HepG2 (cell line): ENCODE results near the gene FRK. TPM values are rescaled to one million over a fixed set of nuclear protein-coding genes. Genes with fewer than 3 reads are reported as not detected.

Experiments
- GATAD2A ChIP-seq: IDR thresholded peaks from 2 replicates; pipeline ENCODE4 v1.6.1; 2016
- KDM3A ChIP-seq: IDR thresholded peaks from 2 replicates; pipeline ENCODE4 v1.6.1; 2018; ENCODE audit warnings: low read depth, missing compliant biosample characterization
- KDM5A ChIP-seq: fragments of 200-600 bp; sonication (generic); IDR thresholded peaks from 2 replicates; pipeline ENCODE4 v1.7.0; 2018; ENCODE audit warnings: antibody characterized with exemption, mild to moderate bottlenecking, low read length, borderline replicate concordance
- KLF12 ChIP-seq: sonication (generic); formaldehyde crosslinking; IDR thresholded peaks from 2 replicates; pipeline ENCODE4 v1.4.0; 2020; ENCODE audit warnings: missing genetic modification reagents, borderline replicate concordance
- KLF6 ChIP-seq: IDR thresholded peaks from 2 replicates; pipeline ENCODE4 v1.8.0; 2016; ENCODE audit warnings: missing biosample characterization, missing genetic modification reagents
- MXD4 ChIP-seq: IDR thresholded peaks from 2 replicates; pipeline ENCODE4 v1.6.1; 2016; ENCODE audit warnings: mild to moderate bottlenecking, missing biosample characterization, missing genetic modification reagents
- NR2F1 ChIP-seq, 2 experiments: fragments of 450-650 bp in 1 of 2; formaldehyde crosslinking in 1 of 2; IDR thresholded peaks; 2 replicates each; pipeline versions ENCODE4 v1.5.0 to v1.6.1; 2016 to 2020; ENCODE audit warnings: mild to moderate bottlenecking in 1 of 2, missing compliant biosample characterization in 1 of 2, missing genetic modification reagents in 1 of 2, moderate library complexity in 1 of 2
- RAD51 ChIP-seq: fragments of 450-650 bp; IDR thresholded peaks from 2 replicates; pipeline ENCODE4 v1.6.1; 2016; ENCODE audit warnings: borderline replicate concordance
- TAF1 ChIP-seq: sonication (generic); formaldehyde crosslinking; IDR thresholded peaks from 2 replicates; pipeline ENCODE4 v1.4.0; 2020; ENCODE audit warnings: missing genetic modification reagents
- ZMAT3 ChIP-seq: sonication (generic); formaldehyde crosslinking; conservative IDR thresholded peaks from 2 replicates; pipeline ENCODE4 v1.7.0; 2021; ENCODE audit warnings: missing genetic modification reagents
- ZNF136 ChIP-seq: sonication (generic); formaldehyde crosslinking; IDR thresholded peaks from 2 replicates; pipeline ENCODE4 v1.8.1; 2022; ENCODE audit warnings: low read depth, mild to moderate bottlenecking, moderate library complexity, missing genetic modification reagents
- ZNF20 ChIP-seq: sonication (generic); formaldehyde crosslinking; IDR thresholded peaks from 2 replicates; pipeline ENCODE4 v1.4.0; 2020; ENCODE audit warnings: mild to moderate bottlenecking, moderate library complexity, missing genetic modification reagents
- ZNF251 ChIP-seq: sonication (generic); formaldehyde crosslinking; IDR thresholded peaks from 2 replicates; pipeline ENCODE4 v1.9.0; 2021; ENCODE audit warnings: mild to moderate bottlenecking, missing genetic modification reagents
- ZNF33A ChIP-seq: sonication (generic); formaldehyde crosslinking; IDR thresholded peaks from 2 replicates; pipeline ENCODE4 v1.5.1; 2020; ENCODE audit warnings: missing genetic modification reagents, mild to moderate bottlenecking, moderate library complexity, borderline replicate concordance
- ZNF432 ChIP-seq: sonication (generic); formaldehyde crosslinking; IDR thresholded peaks from 2 replicates; pipeline ENCODE4 v1.5.0; 2020; ENCODE audit warnings: missing genetic modification reagents, mild to moderate bottlenecking, borderline replicate concordance
- ZNF556 ChIP-seq: sonication (generic); formaldehyde crosslinking; IDR thresholded peaks from 2 replicates; pipeline ENCODE4 v1.4.0; 2020; ENCODE audit warnings: mild to moderate bottlenecking, missing genetic modification reagents, borderline replicate concordance
- ZNF737 ChIP-seq: sonication (generic); formaldehyde crosslinking; IDR thresholded peaks from 2 replicates; pipeline ENCODE4 v1.5.0; 2020; ENCODE audit warnings: missing genetic modification reagents, mild to moderate bottlenecking, borderline replicate concordance
- ZNF749 ChIP-seq: sonication (generic); formaldehyde crosslinking; IDR thresholded peaks from 2 replicates; pipeline ENCODE4 v1.8.0; 2022; ENCODE audit warnings: mild to moderate bottlenecking, missing genetic modification reagents, moderate library complexity, borderline replicate concordance
- ZNF891 ChIP-seq: sonication (generic); formaldehyde crosslinking; IDR thresholded peaks from 2 replicates; pipeline ENCODE4 v1.5.0; 2020; ENCODE audit warnings: mild to moderate bottlenecking, missing genetic modification reagents
- polyA plus RNA-seq, 8 experiments: library from polyadenylated mRNA; depleted of rRNA in 3 of 8; stranded (reverse) in 7 of 8; unstranded in 1 of 8; fragments of >200 nt; fragmentation: Illumina TruSeq in 4 of 8; extraction: Trizol in 4 of 8; gene quantifications; 2 replicates each; pipeline versions ENCODE4 v1.2.1 to v1.2.3, GENCODE V29; 2011 to 2016; ENCODE audit warnings: low read depth in 4 of 8, missing spikeins in 1 of 8, mixed read lengths in 1 of 8; ENCODE audit not compliant: insufficient read depth in 1 of 8
- total RNA-seq, 5 experiments: library from RNA; depleted of rRNA; stranded (reverse); fragments of >200 nt; fragmentation: Illumina TruSeq; extraction: Trizol; gene quantifications; 2 replicates each; pipeline ENCODE4 v1.2.3, GENCODE V29; 2016; ENCODE audit warnings: low read depth in 1 of 5
- TF ChIP-seq, protein P1 (sequence below): sonication (generic); formaldehyde crosslinking; IDR thresholded peaks from 2 replicates; pipeline ENCODE4 v1.5.1; 2020; ENCODE audit warnings: mild to moderate bottlenecking, missing genetic modification reagents, moderate library complexity
- TF ChIP-seq, protein P2 (sequence below): sonication (generic); formaldehyde crosslinking; conservative IDR thresholded peaks from 2 replicates; pipeline ENCODE4 v1.4.0; 2020; ENCODE audit warnings: missing genetic modification reagents
- TF ChIP-seq, protein P3 (sequence below): fragments of 450-650 bp; IDR thresholded peaks from 2 replicates; pipeline ENCODE4 v1.6.1; 2016

Gene FRK
- total and polyA plus RNA-seq, 2 of the 13 experiments (the other 11 are each of a cell fraction or from before 2014, with no cell fraction given) = 1.3 to 2.9 TPM

DNA sequence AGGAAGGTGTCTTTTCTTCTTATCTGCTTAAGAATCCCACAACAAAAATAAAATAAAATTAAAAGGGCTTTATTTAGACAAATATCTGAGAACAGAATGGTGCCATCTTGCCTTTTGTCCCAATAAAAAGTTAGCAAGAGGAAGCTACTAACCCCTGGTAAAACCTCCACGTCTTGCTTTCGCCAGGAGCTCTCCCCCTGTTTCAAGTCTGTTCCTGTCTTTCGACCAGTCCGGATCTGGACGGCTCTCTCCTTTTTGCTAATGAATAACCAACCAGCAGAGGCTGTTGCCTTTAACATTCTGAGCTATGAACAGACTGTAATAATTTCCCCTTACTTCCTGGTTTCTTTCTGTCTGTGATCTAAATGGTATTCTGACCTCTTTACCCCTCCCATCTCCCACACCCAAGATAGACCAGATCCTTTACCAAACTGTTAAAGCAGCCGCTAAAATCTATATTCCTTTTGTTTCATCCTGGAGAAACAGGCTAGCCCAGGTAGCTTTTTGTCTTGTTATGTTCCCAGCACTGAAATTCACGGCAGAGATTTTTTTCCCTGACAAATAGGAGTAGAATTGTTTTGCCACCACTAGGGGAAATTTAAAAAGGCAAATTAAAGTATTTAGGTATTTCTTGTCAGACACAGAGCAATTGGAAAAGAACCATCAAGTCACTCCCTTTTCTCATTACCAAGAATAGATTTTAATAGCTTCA, at the start of gene FRK (continued):
- TF ChIP-seq KDM5A (no peak; the same call in 1 of the 2 replicates), ZNF20 (0 out of 2 replicates have a peak, but pooled peaks have one; percentile 78), ZNF749 (no peak), ZNF737 (no peak), RAD51 (no peak), ZNF33A (no peak), KLF12 (CRISPR knock-in tag) (0 out of 2 replicates have a peak, but pooled peaks have one; percentile 52), GATAD2A (CRISPR knock-in tag) (peak; percentile 71), ZMAT3 (CRISPR knock-in tag) (no peak), ZNF556 (CRISPR knock-in tag) (peak; percentile 46; the same call in 1 of the 2 replicates), ZNF891 (CRISPR knock-in tag) (no peak), KDM3A (CRISPR knock-in tag) (no peak; the same call in 1 of the 2 replicates), ZNF432 (CRISPR knock-in tag) (no peak), MXD4 (CRISPR knock-in tag) (no peak), TAF1 (CRISPR knock-in tag) (peak; percentile 58), NR2F1 (CRISPR knock-in tag; IDR thresholded peaks at IDR 0.05) (no peak), ZNF136 (no peak), ZNF251 (CRISPR knock-in tag) (no peak), KLF6 (CRISPR knock-in tag) (no peak)
- TF ChIP-seq, protein P1, sequence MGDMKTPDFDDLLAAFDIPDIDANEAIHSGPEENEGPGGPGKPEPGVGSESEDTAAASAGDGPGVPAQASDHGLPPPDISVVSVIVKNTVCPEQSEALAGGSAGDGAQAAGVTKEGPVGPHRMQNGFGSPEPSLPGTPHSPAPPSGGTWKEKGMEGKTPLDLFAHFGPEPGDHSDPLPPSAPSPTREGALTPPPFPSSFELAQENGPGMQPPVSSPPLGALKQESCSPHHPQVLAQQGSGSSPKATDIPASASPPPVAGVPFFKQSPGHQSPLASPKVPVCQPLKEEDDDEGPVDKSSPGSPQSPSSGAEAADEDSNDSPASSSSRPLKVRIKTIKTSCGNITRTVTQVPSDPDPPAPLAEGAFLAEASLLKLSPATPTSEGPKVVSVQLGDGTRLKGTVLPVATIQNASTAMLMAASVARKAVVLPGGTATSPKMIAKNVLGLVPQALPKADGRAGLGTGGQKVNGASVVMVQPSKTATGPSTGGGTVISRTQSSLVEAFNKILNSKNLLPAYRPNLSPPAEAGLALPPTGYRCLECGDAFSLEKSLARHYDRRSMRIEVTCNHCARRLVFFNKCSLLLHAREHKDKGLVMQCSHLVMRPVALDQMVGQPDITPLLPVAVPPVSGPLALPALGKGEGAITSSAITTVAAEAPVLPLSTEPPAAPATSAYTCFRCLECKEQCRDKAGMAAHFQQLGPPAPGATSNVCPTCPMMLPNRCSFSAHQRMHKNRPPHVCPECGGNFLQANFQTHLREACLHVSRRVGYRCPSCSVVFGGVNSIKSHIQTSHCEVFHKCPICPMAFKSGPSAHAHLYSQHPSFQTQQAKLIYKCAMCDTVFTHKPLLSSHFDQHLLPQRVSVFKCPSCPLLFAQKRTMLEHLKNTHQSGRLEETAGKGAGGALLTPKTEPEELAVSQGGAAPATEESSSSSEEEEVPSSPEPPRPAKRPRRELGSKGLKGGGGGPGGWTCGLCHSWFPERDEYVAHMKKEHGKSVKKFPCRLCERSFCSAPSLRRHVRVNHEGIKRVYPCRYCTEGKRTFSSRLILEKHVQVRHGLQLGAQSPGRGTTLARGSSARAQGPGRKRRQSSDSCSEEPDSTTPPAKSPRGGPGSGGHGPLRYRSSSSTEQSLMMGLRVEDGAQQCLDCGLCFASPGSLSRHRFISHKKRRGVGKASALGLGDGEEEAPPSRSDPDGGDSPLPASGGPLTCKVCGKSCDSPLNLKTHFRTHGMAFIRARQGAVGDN (CRISPR knock-in tag) = no peak
- TF ChIP-seq, protein P2, sequence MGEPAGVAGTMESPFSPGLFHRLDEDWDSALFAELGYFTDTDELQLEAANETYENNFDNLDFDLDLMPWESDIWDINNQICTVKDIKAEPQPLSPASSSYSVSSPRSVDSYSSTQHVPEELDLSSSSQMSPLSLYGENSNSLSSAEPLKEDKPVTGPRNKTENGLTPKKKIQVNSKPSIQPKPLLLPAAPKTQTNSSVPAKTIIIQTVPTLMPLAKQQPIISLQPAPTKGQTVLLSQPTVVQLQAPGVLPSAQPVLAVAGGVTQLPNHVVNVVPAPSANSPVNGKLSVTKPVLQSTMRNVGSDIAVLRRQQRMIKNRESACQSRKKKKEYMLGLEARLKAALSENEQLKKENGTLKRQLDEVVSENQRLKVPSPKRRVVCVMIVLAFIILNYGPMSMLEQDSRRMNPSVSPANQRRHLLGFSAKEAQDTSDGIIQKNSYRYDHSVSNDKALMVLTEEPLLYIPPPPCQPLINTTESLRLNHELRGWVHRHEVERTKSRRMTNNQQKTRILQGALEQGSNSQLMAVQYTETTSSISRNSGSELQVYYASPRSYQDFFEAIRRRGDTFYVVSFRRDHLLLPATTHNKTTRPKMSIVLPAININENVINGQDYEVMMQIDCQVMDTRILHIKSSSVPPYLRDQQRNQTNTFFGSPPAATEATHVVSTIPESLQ (CRISPR knock-in tag) = no peak
- TF ChIP-seq, protein P3, sequence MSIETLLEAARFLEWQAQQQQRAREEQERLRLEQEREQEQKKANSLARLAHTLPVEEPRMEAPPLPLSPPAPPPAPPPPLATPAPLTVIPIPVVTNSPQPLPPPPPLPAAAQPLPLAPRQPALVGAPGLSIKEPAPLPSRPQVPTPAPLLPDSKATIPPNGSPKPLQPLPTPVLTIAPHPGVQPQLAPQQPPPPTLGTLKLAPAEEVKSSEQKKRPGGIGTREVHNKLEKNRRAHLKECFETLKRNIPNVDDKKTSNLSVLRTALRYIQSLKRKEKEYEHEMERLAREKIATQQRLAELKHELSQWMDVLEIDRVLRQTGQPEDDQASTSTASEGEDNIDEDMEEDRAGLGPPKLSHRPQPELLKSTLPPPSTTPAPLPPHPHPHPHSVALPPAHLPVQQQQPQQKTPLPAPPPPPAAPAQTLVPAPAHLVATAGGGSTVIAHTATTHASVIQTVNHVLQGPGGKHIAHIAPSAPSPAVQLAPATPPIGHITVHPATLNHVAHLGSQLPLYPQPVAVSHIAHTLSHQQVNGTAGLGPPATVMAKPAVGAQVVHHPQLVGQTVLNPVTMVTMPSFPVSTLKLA = no peak
